Measurements from ENCODE around the gene PIGU.
A peak's percentile ranks its signal among the peaks of the same experiment; 100 is the strongest.
"Not testable (repeated sequence)": the region's sequence is repeated elsewhere in the genome, so short reads cannot be mapped to it uniquely, and the experiment has no call there.

Gene PIGU

GRCh38 chr20:34621036-34621343 lies 55.9 kb downstream of the PIGU start:
- TF ChIP-seq CTCF (IDR thresholded peaks at IDR 0.05; ENCODE audit: low read length, missing control alignments): no peak
- no peak for DNase-seq (ENCODE audit: low read depth)
- no peak overlapping the region for H3K4me3 ChIP-seq (replicated peaks; ENCODE audit: low read depth, low read length)

DNA sequence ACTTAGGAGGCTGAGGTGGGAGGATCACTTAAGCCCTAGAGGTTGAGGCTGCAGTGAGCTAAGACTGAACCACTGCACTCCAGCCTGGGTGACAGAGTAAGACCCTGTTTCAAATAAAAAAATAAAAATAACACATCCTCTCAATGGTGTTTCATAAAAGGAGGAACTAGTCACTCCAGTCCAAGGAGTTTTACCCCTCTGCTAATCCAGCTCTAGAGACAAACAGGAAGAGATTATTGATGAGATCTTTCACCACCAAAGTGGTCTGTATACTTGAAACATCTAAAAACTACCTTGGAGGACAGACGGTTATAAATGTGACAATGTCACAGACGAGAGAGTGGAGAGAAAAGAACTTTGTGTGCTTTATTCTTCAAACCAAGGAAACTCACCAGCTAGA lies 58.2 kb downstream of the PIGU start:
- H3K4me3 ChIP-seq (replicated peaks; ENCODE audit: low read depth, low read length): no peak overlapping the region
- TF ChIP-seq CTCF (IDR thresholded peaks at IDR 0.05; ENCODE audit: low read length, missing control alignments): no peak
- no peak for DNase-seq (ENCODE audit: low read depth)

DNA sequence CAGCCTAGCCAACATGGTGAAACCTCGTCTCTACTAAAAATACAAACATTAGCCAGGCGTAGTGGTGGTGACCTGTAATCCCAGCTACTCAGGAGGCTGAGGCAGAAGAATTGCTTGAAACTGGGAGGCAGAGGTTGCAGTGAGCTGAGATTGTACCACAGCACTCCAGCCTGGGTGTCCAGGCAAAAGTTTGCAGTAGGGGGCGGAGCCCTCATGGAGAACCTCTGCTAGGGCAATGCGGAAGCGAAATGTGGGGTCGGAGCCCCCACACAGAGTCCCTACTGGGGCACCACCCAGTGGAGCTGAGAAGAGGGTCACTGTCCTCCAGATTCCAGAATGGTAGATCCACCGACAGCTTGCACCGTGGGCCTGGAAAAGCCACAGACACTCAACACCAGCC lies 60.0 kb downstream of the PIGU start:
- DNase-seq (ENCODE audit: low read depth); H3K4me3 ChIP-seq (replicated peaks; ENCODE audit: low read depth, low read length): not testable (repeated sequence)

- TF ChIP-seq CTCF (IDR thresholded peaks at IDR 0.05; ENCODE audit: low read length, missing control alignments): no peak
- peak; percentile 50 for DNase-seq (ENCODE audit: low read depth)
- no peak overlapping the region for H3K4me3 ChIP-seq (replicated peaks; ENCODE audit: low read depth, low read length)
Measured at GRCh38 chr20:34615477-34615876, 61.4 kb downstream of the PIGU start.

DNA sequence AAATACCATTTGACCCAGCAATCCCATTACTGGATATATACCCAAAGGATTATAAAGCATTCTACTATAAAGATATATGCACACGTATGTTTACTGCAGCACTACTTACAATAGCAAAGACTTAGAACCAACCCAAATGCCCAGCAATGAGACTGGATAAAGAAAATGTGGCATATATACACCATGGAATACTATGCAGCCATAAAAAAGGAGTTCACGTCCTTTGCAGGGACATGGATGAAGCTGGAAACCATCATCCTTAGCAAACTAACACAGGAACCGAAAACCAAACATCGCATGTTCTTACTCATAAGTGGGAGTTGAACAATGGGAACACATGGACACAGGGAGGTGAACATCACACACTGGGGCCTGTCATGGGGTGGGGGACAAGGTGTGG lies 64.9 kb downstream of the PIGU start:
- not testable (repeated sequence) for DNase-seq (ENCODE audit: low read depth); H3K4me3 ChIP-seq (replicated peaks; ENCODE audit: low read depth, low read length)

- no peak for DNase-seq (ENCODE audit: low read depth)
- no peak for TF ChIP-seq CTCF (IDR thresholded peaks at IDR 0.05; ENCODE audit: low read length, missing control alignments)
- no peak overlapping the region for H3K4me3 ChIP-seq (replicated peaks; ENCODE audit: low read depth, low read length)
Measured at GRCh38 chr20:34607066-34607465, 69.8 kb downstream of the PIGU start.

DNA sequence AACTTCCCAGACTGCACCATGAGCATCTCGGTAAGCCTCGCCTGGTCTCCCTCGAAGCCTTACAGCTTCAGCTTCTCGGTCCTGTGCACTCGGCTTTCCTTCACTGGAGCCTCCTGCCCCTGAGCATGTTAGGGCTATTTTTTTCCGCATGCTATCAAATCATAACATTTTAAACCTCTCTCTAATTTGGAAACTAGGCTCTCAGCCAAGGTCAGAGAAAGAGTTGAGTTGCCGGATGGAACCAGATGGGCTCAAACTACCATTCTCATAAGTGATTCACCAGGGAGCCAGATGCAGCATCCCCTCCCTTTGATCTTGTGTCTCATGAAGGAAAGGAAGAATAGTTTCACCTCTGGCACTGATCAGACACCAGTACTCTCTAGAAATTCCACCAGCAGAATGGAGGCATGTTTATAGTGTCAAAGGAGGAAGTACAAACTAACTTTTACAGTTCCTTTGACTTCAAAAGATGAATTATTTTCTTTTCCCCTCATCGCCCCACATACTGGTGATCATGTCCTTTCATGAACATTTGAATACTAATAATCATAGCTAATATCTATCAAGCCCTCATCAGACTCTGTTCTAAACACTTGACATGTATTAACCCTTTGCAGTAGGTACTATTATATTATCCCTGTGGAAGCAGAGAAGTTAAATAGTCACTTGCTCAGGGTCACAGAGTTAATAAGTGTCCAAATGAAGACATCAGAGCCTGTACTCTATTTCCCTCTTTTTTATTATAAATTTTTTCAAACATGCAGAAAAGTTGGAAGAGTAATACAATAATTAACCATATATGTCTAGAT lies 71.7 kb downstream of the PIGU start:
- no peak overlapping the region for H3K4me3 ChIP-seq (replicated peaks; ENCODE audit: low read depth, low read length)
- TF ChIP-seq CTCF (IDR thresholded peaks at IDR 0.05; ENCODE audit: low read length, missing control alignments): no peak
- DNase-seq (ENCODE audit: low read depth): peak; percentile 31

- H3K4me3 ChIP-seq (replicated peaks; ENCODE audit: low read depth, low read length): no peak overlapping the region
- no peak for TF ChIP-seq CTCF (IDR thresholded peaks at IDR 0.05; ENCODE audit: low read length, missing control alignments)
- DNase-seq (ENCODE audit: low read depth): no peak
Measured at GRCh38 chr20:34600892-34601653, 75.8 kb downstream of the PIGU start.
